K562 (cell line): ENCODE results near the gene DMWD. TPM values are rescaled to one million over a fixed set of nuclear protein-coding genes. Genes with fewer than 3 reads are reported as not detected.
A peak's percentile ranks its signal among the peaks of the same experiment; 100 is the strongest.

Experiments used
- ETS1 ChIP-seq: conservative IDR thresholded peaks from 2 replicates; pipeline ENCODE4 v1.6.1; 2011; ENCODE audit warnings: low read depth, mild to moderate bottlenecking, low read length; ENCODE audit not compliant: control insufficient read depth
- GABPB1 ChIP-seq: sonication (generic); formaldehyde crosslinking; IDR thresholded peaks from 2 replicates; pipeline ENCODE4 v1.8.0; 2022; ENCODE audit warnings: mild to moderate bottlenecking, missing genetic modification reagents
- IRF2 ChIP-seq: sonication (generic); formaldehyde crosslinking; IDR thresholded peaks from 2 replicates; pipeline ENCODE4 v1.8.1; 2022; ENCODE audit warnings: mild to moderate bottlenecking, missing genetic modification reagents
- LEF1 ChIP-seq: fragments of 450-650 bp; IDR thresholded peaks from 2 replicates; pipeline ENCODE4 v1.6.1; 2016; ENCODE audit warnings: mild to moderate bottlenecking
- PATZ1 ChIP-seq: fragments of 250-450 bp; sonication (Bioruptor Pico); IDR thresholded peaks from 2 replicates; pipeline ENCODE4 v1.5.0; 2020; ENCODE audit warnings: mild to moderate bottlenecking, borderline replicate concordance
- ZNF75A ChIP-seq: fragments of 450-650 bp; formaldehyde crosslinking; IDR thresholded peaks from 2 replicates; pipeline ENCODE4 v1.4.0; 2020; ENCODE audit warnings: mild to moderate bottlenecking
- polyA plus RNA-seq, 8 experiments: library from polyadenylated mRNA; depleted of rRNA in 4 of 8; stranded (reverse) in 5 of 8; unstranded in 3 of 8; fragments of >200 nt; fragmentation: Nextera tagmentation in 2 of 8; fragmentation: Illumina TruSeq in 1 of 8; extraction: Ambion mirVana in 2 of 8; extraction: Trizol in 1 of 8; gene quantifications; 2 replicates each; pipeline versions ENCODE4 v1.2.1 to v1.2.3, GENCODE V29; 2011 to 2014; ENCODE audit warnings: inconsistent platforms in 1 of 8, missing spikeins in 1 of 8
- total RNA-seq, 7 experiments: library from RNA; depleted of rRNA in 6 of 7; stranded (reverse); fragments of >200 nt in 6 of 7; fragmentation: Illumina TruSeq in 2 of 7; extraction: Trizol in 2 of 7; gene quantifications; 2 replicates each; pipeline versions ENCODE4 v1.2.1 to v1.2.3, GENCODE V29; 2011 to 2021; ENCODE audit warnings: low replicate concordance in 1 of 7

Gene DMWD
- total and polyA plus RNA-seq, 9 of the 15 experiments (the other 6 are each of a cell fraction or from before 2014, with no cell fraction given): 4.7 to 54.6 (median 19.0) TPM

GRCh38 chr19:45770192-45771101 is 22.2 kb downstream of the DMWD start (continued):
- TF ChIP-seq IRF2: peak; percentile 57; the same call in 1 of the 2 replicates
- TF ChIP-seq ETS1: 0 out of 2 replicates have a peak, but pooled peaks have one; percentile 6
- 0 out of 2 replicates have a peak, but pooled peaks have one; percentile 39 for TF ChIP-seq LEF1
- peak; percentile 73; the same call in 1 of the 2 replicates for TF ChIP-seq PATZ1 (CRISPR knock-in tag)
- TF ChIP-seq ZNF75A: peak; percentile 24; the same call in 1 of the 2 replicates
- peak; percentile 80 for TF ChIP-seq GABPB1
